ENCODE measurements around the gene GOLM1. TPM values are rescaled to one million over a fixed set of nuclear protein-coding genes. Genes with fewer than 3 reads are reported as not detected.

Gene GOLM1
- total RNA-seq, 1 donor from 2014 or later, result 21.6 TPM

DNA sequence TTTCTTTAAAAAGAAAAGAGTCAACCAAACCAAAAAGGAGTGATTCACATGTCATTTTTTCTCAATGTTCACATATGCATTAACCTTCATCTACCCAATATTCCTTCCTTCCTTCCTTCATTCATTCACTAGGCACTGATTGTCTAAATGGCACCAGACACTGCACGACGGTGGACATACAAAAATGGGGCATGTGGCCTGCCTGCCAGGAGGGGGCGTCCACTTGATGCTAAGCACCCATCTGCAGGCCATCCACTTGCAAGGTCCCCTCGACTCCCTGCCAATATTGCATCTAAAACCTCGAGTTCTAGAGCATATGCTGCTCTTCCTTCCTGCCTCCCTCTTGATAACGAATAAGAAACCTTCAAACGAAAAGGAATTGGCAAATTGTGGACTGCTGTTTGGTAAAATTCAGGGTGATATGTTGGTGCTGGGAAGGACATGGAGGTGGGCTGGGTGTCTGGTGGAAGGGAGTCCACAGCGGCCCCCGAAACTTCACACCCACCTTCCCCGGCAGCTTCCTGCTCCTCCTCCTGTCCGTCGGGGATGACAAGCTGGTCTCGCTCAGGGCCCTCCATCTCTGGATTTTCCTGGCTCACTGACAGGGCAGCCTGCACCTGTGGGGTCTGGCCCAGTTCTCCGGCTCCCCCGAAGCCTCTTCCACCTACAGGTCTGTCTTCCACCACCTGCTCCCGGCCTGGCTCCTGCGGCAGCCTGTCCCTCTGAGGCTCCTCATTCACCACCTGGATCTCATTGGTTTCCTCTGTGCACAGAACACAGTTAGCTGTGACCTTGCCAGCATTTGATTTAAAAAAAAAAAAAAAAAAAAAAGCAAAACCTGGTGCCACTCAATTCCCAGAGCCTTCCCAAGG is 64.3 kb downstream of the GOLM1 start:
- no peaks in the 10 kb centered on the region for H3K27me3 ChIP-seq (ENCODE audit: control insufficient read depth, insufficient read depth, low read length)
- H3K4me3 ChIP-seq (ENCODE audit: low read depth, low read length), result no peak overlapping the region
- peaks cover 9% of the 10 kb centered on the region for H3K36me3 ChIP-seq (ENCODE audit: control insufficient read depth, insufficient read depth, low read length)
- FAIRE-seq, result no peak
- TF ChIP-seq, protein P1, sequence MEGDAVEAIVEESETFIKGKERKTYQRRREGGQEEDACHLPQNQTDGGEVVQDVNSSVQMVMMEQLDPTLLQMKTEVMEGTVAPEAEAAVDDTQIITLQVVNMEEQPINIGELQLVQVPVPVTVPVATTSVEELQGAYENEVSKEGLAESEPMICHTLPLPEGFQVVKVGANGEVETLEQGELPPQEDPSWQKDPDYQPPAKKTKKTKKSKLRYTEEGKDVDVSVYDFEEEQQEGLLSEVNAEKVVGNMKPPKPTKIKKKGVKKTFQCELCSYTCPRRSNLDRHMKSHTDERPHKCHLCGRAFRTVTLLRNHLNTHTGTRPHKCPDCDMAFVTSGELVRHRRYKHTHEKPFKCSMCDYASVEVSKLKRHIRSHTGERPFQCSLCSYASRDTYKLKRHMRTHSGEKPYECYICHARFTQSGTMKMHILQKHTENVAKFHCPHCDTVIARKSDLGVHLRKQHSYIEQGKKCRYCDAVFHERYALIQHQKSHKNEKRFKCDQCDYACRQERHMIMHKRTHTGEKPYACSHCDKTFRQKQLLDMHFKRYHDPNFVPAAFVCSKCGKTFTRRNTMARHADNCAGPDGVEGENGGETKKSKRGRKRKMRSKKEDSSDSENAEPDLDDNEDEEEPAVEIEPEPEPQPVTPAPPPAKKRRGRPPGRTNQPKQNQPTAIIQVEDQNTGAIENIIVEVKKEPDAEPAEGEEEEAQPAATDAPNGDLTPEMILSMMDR (IDR thresholded peaks at IDR 0.05; ENCODE audit: insufficient read depth, low read length, severe bottlenecking), result peak; percentile 60
- DNase-seq (ENCODE audit: low read depth), result peak; percentile 17

DNA sequence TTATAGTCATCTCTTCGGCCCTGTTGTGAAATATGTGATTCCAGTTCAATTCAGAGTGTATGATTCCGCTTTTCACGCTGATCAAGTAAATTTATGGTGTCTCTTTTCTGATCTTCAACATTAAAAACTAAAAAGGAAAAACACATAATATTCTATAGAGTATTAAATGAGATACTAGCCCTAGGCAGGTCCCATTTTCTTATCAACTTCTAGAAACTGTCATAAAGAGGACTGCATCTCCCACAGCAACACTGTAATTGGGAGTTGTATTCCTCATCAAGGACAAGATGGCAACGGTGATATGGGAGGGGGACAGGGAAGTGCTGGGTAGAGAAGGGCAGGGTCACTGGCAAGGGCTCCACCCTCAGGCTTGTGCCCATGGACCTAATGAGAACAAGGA is 71.6 kb downstream of the GOLM1 start:
- Histone ChIP-seq H3K27me3 (ENCODE audit: control insufficient read depth, insufficient read depth, low read length) (no peaks in the 10 kb centered on the region), H3K36me3 (ENCODE audit: control insufficient read depth, insufficient read depth, low read length) (peaks cover 6% of the 10 kb centered on the region), H3K4me3 (ENCODE audit: low read depth, low read length) (no peak overlapping the region)
- DNase-seq (ENCODE audit: low read depth) (no peak), FAIRE-seq (no peak)
- TF ChIP-seq, protein P1 (IDR thresholded peaks at IDR 0.05; ENCODE audit: insufficient read depth, low read length, severe bottlenecking), result no peak

DNA sequence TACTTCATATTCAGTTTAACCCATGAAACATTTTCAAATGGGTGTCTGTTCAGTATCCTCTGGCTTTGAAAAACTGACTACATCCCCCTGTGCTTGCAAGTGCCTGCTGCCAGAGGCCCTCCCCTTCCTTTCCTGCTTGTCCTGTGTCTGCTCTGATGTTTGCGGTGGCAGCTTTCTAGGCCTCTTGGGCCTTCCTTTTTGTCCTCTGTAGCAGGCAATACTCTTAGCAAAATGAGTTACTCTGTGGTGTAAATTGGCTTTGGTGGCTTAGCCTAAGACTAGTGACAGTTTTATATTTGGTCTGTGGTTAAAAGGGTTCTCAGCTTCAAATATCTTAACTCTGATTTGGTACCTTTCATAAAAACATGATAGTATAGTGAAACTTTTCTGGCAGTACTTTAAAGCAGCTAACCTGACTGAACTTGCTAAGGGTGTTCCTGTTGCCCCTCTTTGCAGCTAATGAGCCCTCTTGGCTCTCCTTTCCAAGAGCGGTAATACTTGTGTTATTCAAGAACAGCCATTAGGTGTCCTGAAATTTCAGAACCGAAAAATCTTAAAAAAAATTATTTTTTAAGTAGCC is 76.6 kb downstream of the GOLM1 start:
- H3K4me3 ChIP-seq (ENCODE audit: low read depth, low read length), result no peak overlapping the region
- peaks cover 9% of the 10 kb centered on the region for H3K36me3 ChIP-seq (ENCODE audit: control insufficient read depth, insufficient read depth, low read length)
- DNase-seq (ENCODE audit: low read depth), result no peak
- no peak for FAIRE-seq
- TF ChIP-seq, protein P1 (IDR thresholded peaks at IDR 0.05; ENCODE audit: insufficient read depth, low read length, severe bottlenecking), result no peak
- H3K27me3 ChIP-seq (ENCODE audit: control insufficient read depth, insufficient read depth, low read length), result no peaks in the 10 kb centered on the region

DNA sequence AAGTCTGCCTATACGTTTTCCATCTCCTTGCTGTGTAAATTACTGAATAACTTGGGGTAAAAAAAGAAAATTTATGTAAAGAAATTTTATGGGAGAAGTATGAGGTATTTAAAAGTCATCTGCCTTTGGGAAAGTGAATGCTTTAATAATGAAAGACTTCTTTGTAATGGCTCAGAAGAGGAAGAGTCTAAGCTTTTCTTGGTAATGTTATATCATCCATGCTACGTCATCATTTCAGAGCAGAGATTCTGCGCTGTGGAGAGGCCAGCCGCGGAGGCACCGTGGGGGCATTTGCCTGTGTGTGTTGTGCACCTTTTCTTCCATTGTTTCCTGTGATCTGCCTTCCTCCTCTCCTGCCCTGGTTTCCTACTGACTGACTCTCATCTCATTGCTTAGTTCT is 78.2 kb downstream of the GOLM1 start:
- DNase-seq (ENCODE audit: low read depth) (no peak), FAIRE-seq (no peak)
- no peaks in the 10 kb centered on the region for H3K27me3 ChIP-seq (ENCODE audit: control insufficient read depth, insufficient read depth, low read length)
- H3K4me3 ChIP-seq (ENCODE audit: low read depth, low read length), result no peak overlapping the region
- H3K36me3 ChIP-seq (ENCODE audit: control insufficient read depth, insufficient read depth, low read length), result peaks cover 10% of the 10 kb centered on the region
- TF ChIP-seq, protein P1 (IDR thresholded peaks at IDR 0.05; ENCODE audit: insufficient read depth, low read length, severe bottlenecking), result no peak

DNA sequence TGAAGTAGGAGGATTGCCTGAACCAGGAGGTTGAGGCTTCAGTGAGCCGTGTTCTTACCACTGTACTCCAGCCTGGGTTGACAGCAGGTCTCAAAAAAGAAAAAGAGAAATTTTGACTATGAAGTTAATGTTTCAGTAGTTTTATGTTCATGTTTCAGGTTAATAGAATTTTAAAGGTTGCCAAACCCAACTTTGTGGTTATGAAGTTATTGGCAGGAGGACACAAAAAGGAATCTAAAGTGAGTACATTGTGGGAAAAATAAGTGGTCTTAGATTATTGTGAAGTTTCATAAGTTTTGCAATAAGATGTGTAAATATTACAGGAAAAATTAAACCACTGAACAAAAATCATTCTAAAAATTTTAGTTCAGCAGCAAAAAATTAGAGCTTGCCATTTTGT is 78.6 kb downstream of the GOLM1 start:
- Histone ChIP-seq H3K36me3 (ENCODE audit: control insufficient read depth, insufficient read depth, low read length) (peaks cover 10% of the 10 kb centered on the region), H3K4me3 (ENCODE audit: low read depth, low read length) (no peak overlapping the region), H3K27me3 (ENCODE audit: control insufficient read depth, insufficient read depth, low read length) (no peaks in the 10 kb centered on the region)
- TF ChIP-seq, protein P1 (IDR thresholded peaks at IDR 0.05; ENCODE audit: insufficient read depth, low read length, severe bottlenecking), result no peak
- FAIRE-seq, result no peak
- DNase-seq (ENCODE audit: low read depth), result no peak
